Common myeloid progenitor, CD34-positive (primary cell): ENCODE results near the gene ZNF516.

Source experiments
- CTCF ChIA-PET: fragments of 350-600 bp; sonication (Branson Sonifier 250); formaldehyde crosslinking; loops from one replicate; lab custom pipeline; 2021; ENCODE audit warnings: antibody characterized with exemption; lab: Charles Lee
- POLR2A ChIA-PET: fragments of 350-600 bp; sonication (Branson Sonifier 250); formaldehyde crosslinking; loops from one replicate; lab custom pipeline; 2021; ENCODE audit warnings: antibody characterized with exemption; lab: Charles Lee
- DNase-seq, 3 donors: peaks; one replicate each; pipeline versions ENCODE4 v3.0.0 to v3.0.0-alpha.2; 2013
- H3K27ac ChIP-seq, 2 experiments: 1 replicate in 1 of 2; 2 replicates in 1 of 2; pipeline ENCODE4 v1.7.0; 2013; ENCODE audit warnings: inconsistent platforms in 2 of 2, low read length in 2 of 2, mild to moderate bottlenecking in 2 of 2, low read depth in 1 of 2, moderate library complexity in 1 of 2; ENCODE audit not compliant: severe bottlenecking in 2 of 2, insufficient read depth in 1 of 2, poor library complexity in 1 of 2
- H3K27me3 ChIP-seq, 5 experiments: replicated peaks in 2 of 5; 1 replicate in 3 of 5; 2 replicates in 2 of 5; pipeline versions ENCODE4 v1.6.1 to v1.7.0; 2013; ENCODE audit warnings: low read length in 4 of 5, mild to moderate bottlenecking in 2 of 5, moderate library complexity in 2 of 5, inconsistent platforms in 1 of 5; ENCODE audit not compliant: insufficient read depth in 5 of 5, control insufficient read depth in 4 of 5
- H3K36me3 ChIP-seq, 4 experiments: 1 replicate in 2 of 4; 2 replicates in 2 of 4; pipeline versions ENCODE4 v1.6.1 to v1.7.0; 2013; ENCODE audit warnings: low read length in 3 of 4, control low read depth in 1 of 4, mild to moderate bottlenecking in 1 of 4; ENCODE audit not compliant: control insufficient read depth in 4 of 4, insufficient read depth in 4 of 4
- H3K4me1 ChIP-seq, 4 experiments: 1 replicate in 3 of 4; 2 replicates in 1 of 4; pipeline versions ENCODE4 v1.6.1 to v1.7.1; 2013; ENCODE audit warnings: low read length in 3 of 4, mild to moderate bottlenecking in 3 of 4, control low read depth in 1 of 4, inconsistent platforms in 1 of 4, moderate library complexity in 1 of 4; ENCODE audit not compliant: control insufficient read depth in 4 of 4, insufficient read depth in 4 of 4; ENCODE audit errors: control extremely low read depth in 1 of 4
- H3K4me3 ChIP-seq, 7 experiments: 1 replicate in 4 of 7; 2 replicates in 3 of 7; pipeline versions ENCODE4 v1.5.1 to v1.7.0; 2013; ENCODE audit warnings: mild to moderate bottlenecking in 7 of 7, low read length in 6 of 7, moderate library complexity in 6 of 7, inconsistent platforms in 2 of 7, low read depth in 2 of 7, control low read depth in 1 of 7; ENCODE audit not compliant: insufficient read depth in 4 of 7, control insufficient read depth in 1 of 7; ENCODE audit errors: extremely low read depth in 1 of 7
- H3K9me3 ChIP-seq, 5 experiments: 1 replicate in 4 of 5; 2 replicates in 1 of 5; pipeline versions ENCODE4 v1.6.1 to v1.7.1; 2013; ENCODE audit warnings: low read length in 4 of 5, mild to moderate bottlenecking in 2 of 5, inconsistent platforms in 1 of 5, low read depth in 1 of 5, moderate library complexity in 1 of 5; ENCODE audit not compliant: control insufficient read depth in 4 of 5, insufficient read depth in 2 of 5; ENCODE audit errors: control extremely low read depth in 1 of 5
- WGBS: methylation state at CpG from one replicate; pipeline ENCODE4 v1.1.5; 2013; ENCODE audit not compliant: insufficient coverage; 5-methylcytosine and 5-hydroxymethylcytosine counted together

ZNF516 gene

GRCh38 chr18:76494231-76495005 lies 624 bp downstream of the ZNF516 start:
- Histone ChIP-seq H3K36me3 (no peaks in the 10 kb centered on the region), H3K27ac (peak overlapping the region in 1 of 2 experiments; percentile 25), H3K4me3 (peak overlapping the region; percentile 52 to 97 (median 88)), H3K4me1 (peaks cover 7 to 48% (median 31%) of the 10 kb centered on the region in 4 experiments), H3K9me3 (no peaks in the 10 kb centered on the region), H3K27me3 (no peaks in the 10 kb centered on the region)
- WGBS = 0% methylated on average over 22 of the region's 56 CpGs
- POLR2A ChIA-PET = interaction anchor here (0.8 kb wide), 1 partner anchor 62 kb away, joined by 4 read pairs; no protein-coding TSS in a partner anchor
- CTCF ChIA-PET = interaction anchor here (1.7 kb wide), 1 partner anchor 13 kb away, joined by 7 read pairs; no protein-coding TSS in a partner anchor
- DNase-seq = peak; percentile 39 to 81 (median 70)

- peaks cover 10 to 56% (median 33%) of the 10 kb centered on the region in 4 experiments for H3K4me1 ChIP-seq
- H3K36me3 ChIP-seq = no peaks in the 10 kb centered on the region
- POLR2A ChIA-PET = no interaction called here
- H3K27me3 ChIP-seq = no peaks in the 10 kb centered on the region
- peak; percentile 55 to 72 (median 59) for DNase-seq
- 0% methylated on average over 22 of the region's 31 CpGs for WGBS
- H3K9me3 ChIP-seq = no peaks in the 10 kb centered on the region
- peak overlapping the region; percentile 52 to 97 (median 88) for H3K4me3 ChIP-seq
- CTCF ChIA-PET = interaction anchor here (1.7 kb wide), 1 partner anchor 12 kb away, joined by 7 read pairs; no protein-coding TSS in a partner anchor
- peak overlapping the region in 1 of 2 experiments; percentile 73 for H3K27ac ChIP-seq
Measured at GRCh38 chr18:76493213-76494161, 1.6 kb downstream of the ZNF516 start.

GRCh38 chr18:76492669-76493212 lies 2.3 kb downstream of the ZNF516 start:
- WGBS = 0% methylated on average over 21 of the region's 31 CpGs
- Histone ChIP-seq H3K4me1 (peaks cover 10 to 62% (median 35%) of the 10 kb centered on the region in 4 experiments), H3K4me3 (peak overlapping the region; percentile 60 to 97 (median 88)), H3K27me3 (no peaks in the 10 kb centered on the region), H3K36me3 (no peaks in the 10 kb centered on the region), H3K27ac (peak overlapping the region in 1 of 2 experiments; percentile 73), H3K9me3 (no peaks in the 10 kb centered on the region)
- DNase-seq = peak; percentile 99 to 100 (median 99)
- POLR2A ChIA-PET = interaction anchor here (0.6 kb wide), 1 partner anchor 96 kb away, joined by 3 read pairs; no protein-coding TSS in a partner anchor
- CTCF ChIA-PET = interaction anchor here (1.7 kb wide), 1 partner anchor 12 kb away, joined by 7 read pairs; no protein-coding TSS in a partner anchor

GRCh38 chr18:76491776-76492668 lies 3.0 kb downstream of the ZNF516 start:
- H3K4me3 ChIP-seq = peak overlapping the region; percentile 60 to 97 (median 88)
- H3K27ac ChIP-seq = no peak overlapping the region
- H3K9me3 ChIP-seq = no peaks in the 10 kb centered on the region
- POLR2A ChIA-PET = interaction anchor here (0.6 kb wide), 1 partner anchor 97 kb away, joined by 3 read pairs; no protein-coding TSS in a partner anchor
- CTCF ChIA-PET = no interaction called here
- peak in 2 of 3 donors; percentile 39 to 56 for DNase-seq
- WGBS = under 1% methylated on average over 52 of the region's 70 CpGs
- H3K4me1 ChIP-seq = peaks cover 10 to 66% (median 35%) of the 10 kb centered on the region in 4 experiments
- H3K27me3 ChIP-seq = no peaks in the 10 kb centered on the region
- no peaks in the 10 kb centered on the region for H3K36me3 ChIP-seq

GRCh38 chr18:76491473-76491775 lies 3.6 kb downstream of the ZNF516 start:
- ChIA-PET POLR2A (no interaction called here), CTCF (no interaction called here)
- Histone ChIP-seq H3K4me3 (peak overlapping the region; percentile 60 to 97 (median 88)), H3K36me3 (no peaks in the 10 kb centered on the region), H3K9me3 (no peaks in the 10 kb centered on the region), H3K27me3 (no peaks in the 10 kb centered on the region), H3K27ac (no peak overlapping the region), H3K4me1 (peaks cover 13 to 71% (median 36%) of the 10 kb centered on the region in 4 experiments)
- DNase-seq = peak; percentile 58 to 85 (median 82)
- WGBS = no CpG with 5 or more reads among the region's 31 CpGs
